HepG2 (cell line): ENCODE data around the gene CCDC154. TPM values are rescaled to one million over a fixed set of nuclear protein-coding genes. Genes with fewer than 3 reads are reported as not detected.

ENCODE experiments used
- DPF2 ChIP-seq: sonication (generic); formaldehyde crosslinking; IDR thresholded peaks from 2 replicates; pipeline ENCODE4 v1.4.0; 2020; ENCODE audit warnings: mild to moderate bottlenecking, low read depth, missing genetic modification reagents, borderline replicate concordance
- ZNF124 ChIP-seq: sonication (generic); formaldehyde crosslinking; IDR thresholded peaks from 2 replicates; pipeline ENCODE4 v1.4.0; 2020; ENCODE audit warnings: missing genetic modification reagents
- ZNF333 ChIP-seq: sonication (generic); formaldehyde crosslinking; IDR thresholded peaks from 2 replicates; pipeline ENCODE4 v1.4.0; 2020; ENCODE audit warnings: mild to moderate bottlenecking, missing genetic modification reagents, borderline replicate concordance
- ZNF577 ChIP-seq: sonication (generic); formaldehyde crosslinking; IDR thresholded peaks from 2 replicates; pipeline ENCODE4 v1.4.0; 2020; ENCODE audit warnings: mild to moderate bottlenecking, low read depth, missing genetic modification reagents, borderline replicate concordance
- ZNF790 ChIP-seq: sonication (generic); formaldehyde crosslinking; IDR thresholded peaks from 2 replicates; pipeline ENCODE4 v1.8.0; 2022; ENCODE audit warnings: missing genetic modification reagents, mild to moderate bottlenecking, borderline replicate concordance
- polyA plus RNA-seq, 8 experiments: library from polyadenylated mRNA; depleted of rRNA in 3 of 8; stranded (reverse) in 7 of 8; unstranded in 1 of 8; fragments of >200 nt; fragmentation: Illumina TruSeq in 4 of 8; extraction: Trizol in 4 of 8; gene quantifications; 2 replicates each; pipeline versions ENCODE4 v1.2.1 to v1.2.3, GENCODE V29; 2011 to 2016; ENCODE audit warnings: low read depth in 4 of 8, missing spikeins in 1 of 8, mixed read lengths in 1 of 8; ENCODE audit not compliant: insufficient read depth in 1 of 8
- total RNA-seq, 5 experiments: library from RNA; depleted of rRNA; stranded (reverse); fragments of >200 nt; fragmentation: Illumina TruSeq; extraction: Trizol; gene quantifications; 2 replicates each; pipeline ENCODE4 v1.2.3, GENCODE V29; 2016; ENCODE audit warnings: low read depth in 1 of 5
- TF ChIP-seq, protein P1 (sequence below): sonication (generic); formaldehyde crosslinking; IDR thresholded peaks from 2 replicates; pipeline ENCODE4 v1.8.0; 2022; ENCODE audit warnings: mild to moderate bottlenecking, missing genetic modification reagents
- TF ChIP-seq, protein P2 (sequence below): sonication (generic); formaldehyde crosslinking; IDR thresholded peaks from 2 replicates; pipeline ENCODE4 v1.4.0; 2020; ENCODE audit warnings: mild to moderate bottlenecking, missing genetic modification reagents
- TF ChIP-seq, protein P3 (sequence below): sonication (generic); formaldehyde crosslinking; IDR thresholded peaks from 2 replicates; pipeline ENCODE4 v1.8.1; 2022; ENCODE audit warnings: low read depth, mild to moderate bottlenecking, missing genetic modification reagents
- TF ChIP-seq, protein P4 (sequence below): sonication (generic); formaldehyde crosslinking; IDR thresholded peaks from 2 replicates; pipeline ENCODE4 v1.5.1; 2020; ENCODE audit warnings: mild to moderate bottlenecking, missing genetic modification reagents, moderate library complexity

The CCDC154 gene
- total and polyA plus RNA-seq, 2 of the 13 experiments (the other 11 are each of a cell fraction or from before 2014, with no cell fraction given), result 0.92 to 1.5 TPM

DNA sequence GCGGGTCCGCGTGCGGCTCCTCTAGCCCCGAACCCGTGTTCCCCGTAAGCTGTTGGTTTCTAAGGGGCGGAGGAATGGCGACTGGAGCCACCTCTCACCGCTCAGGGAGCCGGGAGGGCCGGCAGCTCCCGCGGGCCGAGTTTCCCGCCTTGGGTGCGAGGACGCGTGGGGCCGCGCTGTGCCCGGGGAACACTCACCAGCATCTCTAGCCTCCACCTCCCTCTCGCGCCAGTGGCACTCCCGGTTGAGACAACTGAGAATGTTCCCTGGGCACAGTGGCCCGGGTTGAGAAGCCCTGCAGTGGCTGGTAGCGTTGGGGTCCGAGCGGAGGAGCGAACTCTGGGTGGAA lies 49.4 kb upstream of the CCDC154 start (continued):
- TF ChIP-seq, protein P1, sequence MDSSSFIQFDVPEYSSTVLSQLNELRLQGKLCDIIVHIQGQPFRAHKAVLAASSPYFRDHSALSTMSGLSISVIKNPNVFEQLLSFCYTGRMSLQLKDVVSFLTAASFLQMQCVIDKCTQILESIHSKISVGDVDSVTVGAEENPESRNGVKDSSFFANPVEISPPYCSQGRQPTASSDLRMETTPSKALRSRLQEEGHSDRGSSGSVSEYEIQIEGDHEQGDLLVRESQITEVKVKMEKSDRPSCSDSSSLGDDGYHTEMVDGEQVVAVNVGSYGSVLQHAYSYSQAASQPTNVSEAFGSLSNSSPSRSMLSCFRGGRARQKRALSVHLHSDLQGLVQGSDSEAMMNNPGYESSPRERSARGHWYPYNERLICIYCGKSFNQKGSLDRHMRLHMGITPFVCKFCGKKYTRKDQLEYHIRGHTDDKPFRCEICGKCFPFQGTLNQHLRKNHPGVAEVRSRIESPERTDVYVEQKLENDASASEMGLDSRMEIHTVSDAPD (CRISPR knock-in tag), result no peak
- TF ChIP-seq ZNF790 (CRISPR knock-in tag) (peak; percentile 20; the same call in 1 of the 2 replicates), ZNF577 (CRISPR knock-in tag) (no peak), DPF2 (no peak), ZNF124 (no peak), ZNF333 (0 out of 2 replicates have a peak, but pooled peaks have one; percentile 10)
- TF ChIP-seq, protein P2, sequence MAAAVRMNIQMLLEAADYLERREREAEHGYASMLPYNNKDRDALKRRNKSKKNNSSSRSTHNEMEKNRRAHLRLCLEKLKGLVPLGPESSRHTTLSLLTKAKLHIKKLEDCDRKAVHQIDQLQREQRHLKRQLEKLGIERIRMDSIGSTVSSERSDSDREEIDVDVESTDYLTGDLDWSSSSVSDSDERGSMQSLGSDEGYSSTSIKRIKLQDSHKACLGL (CRISPR knock-in tag), result 0 out of 2 replicates have a peak, but pooled peaks have one; percentile 42
- TF ChIP-seq, protein P3, sequence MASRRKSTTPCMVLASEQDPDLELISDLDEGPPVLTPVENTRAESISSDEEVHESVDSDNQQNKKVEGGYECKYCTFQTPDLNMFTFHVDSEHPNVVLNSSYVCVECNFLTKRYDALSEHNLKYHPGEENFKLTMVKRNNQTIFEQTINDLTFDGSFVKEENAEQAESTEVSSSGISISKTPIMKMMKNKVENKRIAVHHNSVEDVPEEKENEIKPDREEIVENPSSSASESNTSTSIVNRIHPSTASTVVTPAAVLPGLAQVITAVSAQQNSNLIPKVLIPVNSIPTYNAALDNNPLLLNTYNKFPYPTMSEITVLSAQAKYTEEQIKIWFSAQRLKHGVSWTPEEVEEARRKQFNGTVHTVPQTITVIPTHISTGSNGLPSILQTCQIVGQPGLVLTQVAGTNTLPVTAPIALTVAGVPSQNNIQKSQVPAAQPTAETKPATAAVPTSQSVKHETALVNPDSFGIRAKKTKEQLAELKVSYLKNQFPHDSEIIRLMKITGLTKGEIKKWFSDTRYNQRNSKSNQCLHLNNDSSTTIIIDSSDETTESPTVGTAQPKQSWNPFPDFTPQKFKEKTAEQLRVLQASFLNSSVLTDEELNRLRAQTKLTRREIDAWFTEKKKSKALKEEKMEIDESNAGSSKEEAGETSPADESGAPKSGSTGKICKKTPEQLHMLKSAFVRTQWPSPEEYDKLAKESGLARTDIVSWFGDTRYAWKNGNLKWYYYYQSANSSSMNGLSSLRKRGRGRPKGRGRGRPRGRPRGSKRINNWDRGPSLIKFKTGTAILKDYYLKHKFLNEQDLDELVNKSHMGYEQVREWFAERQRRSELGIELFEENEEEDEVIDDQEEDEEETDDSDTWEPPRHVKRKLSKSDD, result no peak
- TF ChIP-seq, protein P4, sequence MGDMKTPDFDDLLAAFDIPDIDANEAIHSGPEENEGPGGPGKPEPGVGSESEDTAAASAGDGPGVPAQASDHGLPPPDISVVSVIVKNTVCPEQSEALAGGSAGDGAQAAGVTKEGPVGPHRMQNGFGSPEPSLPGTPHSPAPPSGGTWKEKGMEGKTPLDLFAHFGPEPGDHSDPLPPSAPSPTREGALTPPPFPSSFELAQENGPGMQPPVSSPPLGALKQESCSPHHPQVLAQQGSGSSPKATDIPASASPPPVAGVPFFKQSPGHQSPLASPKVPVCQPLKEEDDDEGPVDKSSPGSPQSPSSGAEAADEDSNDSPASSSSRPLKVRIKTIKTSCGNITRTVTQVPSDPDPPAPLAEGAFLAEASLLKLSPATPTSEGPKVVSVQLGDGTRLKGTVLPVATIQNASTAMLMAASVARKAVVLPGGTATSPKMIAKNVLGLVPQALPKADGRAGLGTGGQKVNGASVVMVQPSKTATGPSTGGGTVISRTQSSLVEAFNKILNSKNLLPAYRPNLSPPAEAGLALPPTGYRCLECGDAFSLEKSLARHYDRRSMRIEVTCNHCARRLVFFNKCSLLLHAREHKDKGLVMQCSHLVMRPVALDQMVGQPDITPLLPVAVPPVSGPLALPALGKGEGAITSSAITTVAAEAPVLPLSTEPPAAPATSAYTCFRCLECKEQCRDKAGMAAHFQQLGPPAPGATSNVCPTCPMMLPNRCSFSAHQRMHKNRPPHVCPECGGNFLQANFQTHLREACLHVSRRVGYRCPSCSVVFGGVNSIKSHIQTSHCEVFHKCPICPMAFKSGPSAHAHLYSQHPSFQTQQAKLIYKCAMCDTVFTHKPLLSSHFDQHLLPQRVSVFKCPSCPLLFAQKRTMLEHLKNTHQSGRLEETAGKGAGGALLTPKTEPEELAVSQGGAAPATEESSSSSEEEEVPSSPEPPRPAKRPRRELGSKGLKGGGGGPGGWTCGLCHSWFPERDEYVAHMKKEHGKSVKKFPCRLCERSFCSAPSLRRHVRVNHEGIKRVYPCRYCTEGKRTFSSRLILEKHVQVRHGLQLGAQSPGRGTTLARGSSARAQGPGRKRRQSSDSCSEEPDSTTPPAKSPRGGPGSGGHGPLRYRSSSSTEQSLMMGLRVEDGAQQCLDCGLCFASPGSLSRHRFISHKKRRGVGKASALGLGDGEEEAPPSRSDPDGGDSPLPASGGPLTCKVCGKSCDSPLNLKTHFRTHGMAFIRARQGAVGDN, result no peak
